GM18519 (cell line): ENCODE results near the gene RGL1.

Source experiments
- ATAC-seq: cut with Tn5 transposase; IDR thresholded peaks from one replicate; pipeline ENCODE4 v1.9.1; 2021; ENCODE audit warnings: mild to moderate bottlenecking, moderate library complexity; ENCODE audit not compliant: unreplicated experiment, low FRiP score

Gene RGL1

GRCh38 chr1:183884526-183884925 is 79.6 kb downstream of the RGL1 start:
- no peak for ATAC-seq

- no peak for ATAC-seq
Measured at GRCh38 chr1:183885142-183885735, 80.3 kb downstream of the RGL1 start.

- no peak for ATAC-seq
Measured at GRCh38 chr1:183886083-183886828, 81.3 kb downstream of the RGL1 start.

- ATAC-seq = no peak
Measured at GRCh38 chr1:183886853-183887252, 81.9 kb downstream of the RGL1 start.

- no peak for ATAC-seq
Measured at GRCh38 chr1:183887826-183888819, 83.2 kb downstream of the RGL1 start.

- ATAC-seq = no peak
Measured at GRCh38 chr1:183889095-183889494, 84.2 kb downstream of the RGL1 start.

- ATAC-seq = no peak
Measured at GRCh38 chr1:183891158-183891856, 86.4 kb downstream of the RGL1 start.

- ATAC-seq = no peak
Measured at GRCh38 chr1:183892351-183892793, 87.5 kb downstream of the RGL1 start.

GRCh38 chr1:183893561-183894289 is 88.8 kb downstream of the RGL1 start:
- no peak for ATAC-seq

GRCh38 chr1:183894290-183894565 is 89.3 kb downstream of the RGL1 start:
- ATAC-seq = no peak

GRCh38 chr1:183896466-183897048 is 91.6 kb downstream of the RGL1 start:
- no peak for ATAC-seq

- ATAC-seq = no peak
Measured at GRCh38 chr1:183898001-183898396, 93.1 kb downstream of the RGL1 start.

GRCh38 chr1:183898610-183899009 is 93.7 kb downstream of the RGL1 start:
- no peak for ATAC-seq

GRCh38 chr1:183901748-183902330 is 96.9 kb downstream of the RGL1 start:
- ATAC-seq = no peak

GRCh38 chr1:183903101-183903500 is 98.2 kb downstream of the RGL1 start:
- ATAC-seq = no peak

GRCh38 chr1:183905508-183906113 is 100.7 kb downstream of the RGL1 start:
- ATAC-seq = no peak

GRCh38 chr1:183907070-183907469 is 102.2 kb downstream of the RGL1 start:
- ATAC-seq = no peak

GRCh38 chr1:183908079-183908478 is 103.2 kb downstream of the RGL1 start:
- no peak for ATAC-seq

- no peak for ATAC-seq
Measured at GRCh38 chr1:183909672-183910071, 104.8 kb downstream of the RGL1 start.
